ENCODE results near the gene WDR43. TPM values are rescaled to one million over a fixed set of nuclear protein-coding genes. Genes with fewer than 3 reads are reported as not detected.

Gene WDR43
- total and polyA plus RNA-seq, 2 experiments from 2014 or later = 21.0 to 41.3 TPM

- no peaks in the 10 kb centered on the region for H3K27me3 ChIP-seq
- DNase-seq (ENCODE audit: low spot score) = no peak
- WGBS (ENCODE audit: low lambda C conversion rate, missing lambda C conversion rate) = 79% methylated on average over 6 of the region's 6 CpGs
Measured at GRCh38 chr2:28993206-28993960, 98.9 kb downstream of the WDR43 start.

GRCh38 chr2:28994074-28994473, 99.6 kb downstream of the WDR43 start:
- H3K9me3 ChIP-seq (ENCODE audit: low read depth) = no peaks in the 10 kb centered on the region
- no peaks in the 10 kb centered on the region for H3K79me2 ChIP-seq
- WGBS (ENCODE audit: low lambda C conversion rate, missing lambda C conversion rate) = 93% methylated on average over 9 of the region's 10 CpGs
- no peak for DNase-seq (ENCODE audit: low spot score)
- H3K4me2 ChIP-seq = no peak overlapping the region
- no peak overlapping the region for H2AFZ ChIP-seq
- peaks cover 4% of the 10 kb centered on the region for H3K4me1 ChIP-seq (ENCODE audit: insufficient read depth)
- H3K9me2 ChIP-seq (replicated peaks; ENCODE audit: insufficient read depth) = no peaks in the 10 kb centered on the region
- no peak overlapping the region for H3K4me3 ChIP-seq
- H3K27me3 ChIP-seq = no peaks in the 10 kb centered on the region
- no peaks in the 10 kb centered on the region for H4K20me1 ChIP-seq (ENCODE audit: insufficient read depth, poor library complexity, severe bottlenecking)
- no peaks in the 10 kb centered on the region for H3K36me3 ChIP-seq (replicated peaks; ENCODE audit: insufficient read depth, low read depth)
- TF ChIP-seq, protein P1, sequence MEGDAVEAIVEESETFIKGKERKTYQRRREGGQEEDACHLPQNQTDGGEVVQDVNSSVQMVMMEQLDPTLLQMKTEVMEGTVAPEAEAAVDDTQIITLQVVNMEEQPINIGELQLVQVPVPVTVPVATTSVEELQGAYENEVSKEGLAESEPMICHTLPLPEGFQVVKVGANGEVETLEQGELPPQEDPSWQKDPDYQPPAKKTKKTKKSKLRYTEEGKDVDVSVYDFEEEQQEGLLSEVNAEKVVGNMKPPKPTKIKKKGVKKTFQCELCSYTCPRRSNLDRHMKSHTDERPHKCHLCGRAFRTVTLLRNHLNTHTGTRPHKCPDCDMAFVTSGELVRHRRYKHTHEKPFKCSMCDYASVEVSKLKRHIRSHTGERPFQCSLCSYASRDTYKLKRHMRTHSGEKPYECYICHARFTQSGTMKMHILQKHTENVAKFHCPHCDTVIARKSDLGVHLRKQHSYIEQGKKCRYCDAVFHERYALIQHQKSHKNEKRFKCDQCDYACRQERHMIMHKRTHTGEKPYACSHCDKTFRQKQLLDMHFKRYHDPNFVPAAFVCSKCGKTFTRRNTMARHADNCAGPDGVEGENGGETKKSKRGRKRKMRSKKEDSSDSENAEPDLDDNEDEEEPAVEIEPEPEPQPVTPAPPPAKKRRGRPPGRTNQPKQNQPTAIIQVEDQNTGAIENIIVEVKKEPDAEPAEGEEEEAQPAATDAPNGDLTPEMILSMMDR (IDR thresholded peaks at IDR 0.05; ENCODE audit: poor library complexity) = no peak
- TF ChIP-seq EZH2phosphoT487 (IDR thresholded peaks at IDR 0.05; ENCODE audit: low read depth, severe bottlenecking, unreplicated experiment) = no peak
- no peak for TF ChIP-seq EZH2 (IDR thresholded peaks at IDR 0.05; ENCODE audit: borderline replicate concordance)
- no peak overlapping the region for H3K27ac ChIP-seq

More at GRCh38 chr2:28993206-28993960, 98.9 kb downstream of the WDR43 start:
- no peaks in the 10 kb centered on the region for H4K20me1 ChIP-seq (ENCODE audit: insufficient read depth, poor library complexity, severe bottlenecking)
- no peak overlapping the region for H3K4me3 ChIP-seq
- no peaks in the 10 kb centered on the region for H3K36me3 ChIP-seq (replicated peaks; ENCODE audit: insufficient read depth, low read depth)
- H3K4me2 ChIP-seq = no peak overlapping the region
- TF ChIP-seq EZH2phosphoT487 (IDR thresholded peaks at IDR 0.05; ENCODE audit: low read depth, severe bottlenecking, unreplicated experiment) = no peak
- TF ChIP-seq, protein P1 (IDR thresholded peaks at IDR 0.05; ENCODE audit: poor library complexity) = no peak
- TF ChIP-seq EZH2 (IDR thresholded peaks at IDR 0.05; ENCODE audit: borderline replicate concordance) = no peak
- no peaks in the 10 kb centered on the region for H3K79me2 ChIP-seq
- H2AFZ ChIP-seq = no peak overlapping the region
- H3K27ac ChIP-seq = no peak overlapping the region
- H3K9me2 ChIP-seq (replicated peaks; ENCODE audit: insufficient read depth) = no peaks in the 10 kb centered on the region
- H3K9me3 ChIP-seq (ENCODE audit: low read depth) = no peaks in the 10 kb centered on the region
- H3K4me1 ChIP-seq (ENCODE audit: insufficient read depth) = peaks cover 4% of the 10 kb centered on the region

GRCh38 chr2:28994679-28995078, 100.2 kb downstream of the WDR43 start:
- H3K4me3 ChIP-seq = no peak overlapping the region

More at GRCh38 chr2:28994679-28995078, 100.2 kb downstream of the WDR43 start:
- DNase-seq (ENCODE audit: low spot score) = no peak
- no peaks in the 10 kb centered on the region for H3K36me3 ChIP-seq (replicated peaks; ENCODE audit: insufficient read depth, low read depth)
- no peaks in the 10 kb centered on the region for H3K79me2 ChIP-seq
- no peaks in the 10 kb centered on the region for H3K27me3 ChIP-seq
- H3K9me2 ChIP-seq (replicated peaks; ENCODE audit: insufficient read depth) = no peaks in the 10 kb centered on the region
- no peak for TF ChIP-seq EZH2phosphoT487 (IDR thresholded peaks at IDR 0.05; ENCODE audit: low read depth, severe bottlenecking, unreplicated experiment)
- no peak for TF ChIP-seq EZH2 (IDR thresholded peaks at IDR 0.05; ENCODE audit: borderline replicate concordance)
- TF ChIP-seq, protein P1 (IDR thresholded peaks at IDR 0.05; ENCODE audit: poor library complexity) = no peak
- 78% methylated on average over 7 of the region's 7 CpGs for WGBS (ENCODE audit: low lambda C conversion rate, missing lambda C conversion rate)
- H2AFZ ChIP-seq = no peak overlapping the region
- no peak overlapping the region for H3K27ac ChIP-seq
- H4K20me1 ChIP-seq (ENCODE audit: insufficient read depth, poor library complexity, severe bottlenecking) = no peaks in the 10 kb centered on the region
- H3K4me1 ChIP-seq (ENCODE audit: insufficient read depth) = peaks cover 4% of the 10 kb centered on the region
- no peaks in the 10 kb centered on the region for H3K9me3 ChIP-seq (ENCODE audit: low read depth)
- no peak overlapping the region for H3K4me2 ChIP-seq

Measured in hepatocyte (in vitro differentiated cells).